C4-2B (cell line): ENCODE results near the gene EMID1.

Source experiments
- CTCF ChIP-seq: fragments of 450-650 bp; conservative IDR thresholded peaks from 2 replicates; pipeline ENCODE4 v1.5.1; 2017; ENCODE audit warnings: mild to moderate bottlenecking
- ZFX ChIP-seq: fragments of 450-650 bp; IDR thresholded peaks from 2 replicates; pipeline ENCODE4 v1.6.1; 2017

GRCh38 chr22:29290061-29290460 is 84.4 kb downstream of the EMID1 start:
- TF ChIP-seq CTCF (no peak), ZFX (no peak)
